Osteoblast (primary cell): ENCODE data around the gene MUC4. TPM values are rescaled to one million over a fixed set of nuclear protein-coding genes. Genes with fewer than 3 reads are reported as not detected.

Experiments used
- DNase-seq: peaks from one replicate; pipeline ENCODE4 v3.0.0; 2011; ENCODE audit warnings: low spot score, mixed read lengths; ENCODE audit not compliant: insufficient read length; ENCODE audit errors: missing footprints
- H2AFZ ChIP-seq: 2 replicates; pipeline ENCODE4 v1.6.0; 2011; ENCODE audit warnings: mild to moderate bottlenecking, low read length
- H3K27ac ChIP-seq: 2 replicates; pipeline ENCODE4 v1.5.1; 2011; ENCODE audit warnings: mild to moderate bottlenecking, low read depth, low read length, moderate library complexity
- H3K27me3 ChIP-seq: 2 replicates; pipeline ENCODE4 v1.6.0; 2012; ENCODE audit warnings: mild to moderate bottlenecking, control low read depth, inconsistent platforms, low read length, moderate library complexity; ENCODE audit not compliant: insufficient read depth
- H3K36me3 ChIP-seq: 2 replicates; pipeline ENCODE4 v1.5.1; 2011; ENCODE audit warnings: mild to moderate bottlenecking, low read length, control low read depth, moderate library complexity; ENCODE audit not compliant: insufficient read depth
- H3K4me1 ChIP-seq: 2 replicates; pipeline ENCODE4 v1.5.1; 2011; ENCODE audit warnings: mild to moderate bottlenecking, low read length, control low read depth, moderate library complexity; ENCODE audit not compliant: insufficient read depth
- H3K4me2 ChIP-seq: 2 replicates; pipeline ENCODE4 v1.6.0; 2011; ENCODE audit warnings: mild to moderate bottlenecking, low read length; ENCODE audit not compliant: insufficient read depth
- H3K4me3 ChIP-seq: fragments of 200-600 bp; sonication (generic); 3 replicates; pipeline ENCODE4 v1.5.1; 2012; ENCODE audit warnings: mild to moderate bottlenecking, low read length, inconsistent platforms; ENCODE audit not compliant: insufficient read depth
- H3K79me2 ChIP-seq: 2 replicates; pipeline ENCODE4 v1.6.0; 2012; ENCODE audit warnings: mild to moderate bottlenecking, low read length, control low read depth, inconsistent platforms; ENCODE audit not compliant: insufficient read depth
- H3K9me3 ChIP-seq: 2 replicates; pipeline ENCODE4 v1.5.1; 2011; ENCODE audit warnings: low read depth, low read length, control low read depth
- H4K20me1 ChIP-seq: 2 replicates; pipeline ENCODE4 v1.6.0; 2012; ENCODE audit warnings: mild to moderate bottlenecking, low read length, control low read depth; ENCODE audit not compliant: insufficient read depth
- total RNA-seq: library from RNA; depleted of rRNA; stranded (reverse); fragments of >200 nt; gene quantifications from 2 replicates; pipeline ENCODE4 v1.2.3, GENCODE V29; 2012
- TF ChIP-seq, protein P1 (sequence below): IDR thresholded peaks from 2 replicates; pipeline ENCODE4 v1.5.1; 2011; ENCODE audit warnings: mild to moderate bottlenecking, low read depth, low read length, moderate library complexity; ENCODE audit errors: extremely low read depth

MUC4 gene
- total RNA-seq, 1 donor: not detected

DNA sequence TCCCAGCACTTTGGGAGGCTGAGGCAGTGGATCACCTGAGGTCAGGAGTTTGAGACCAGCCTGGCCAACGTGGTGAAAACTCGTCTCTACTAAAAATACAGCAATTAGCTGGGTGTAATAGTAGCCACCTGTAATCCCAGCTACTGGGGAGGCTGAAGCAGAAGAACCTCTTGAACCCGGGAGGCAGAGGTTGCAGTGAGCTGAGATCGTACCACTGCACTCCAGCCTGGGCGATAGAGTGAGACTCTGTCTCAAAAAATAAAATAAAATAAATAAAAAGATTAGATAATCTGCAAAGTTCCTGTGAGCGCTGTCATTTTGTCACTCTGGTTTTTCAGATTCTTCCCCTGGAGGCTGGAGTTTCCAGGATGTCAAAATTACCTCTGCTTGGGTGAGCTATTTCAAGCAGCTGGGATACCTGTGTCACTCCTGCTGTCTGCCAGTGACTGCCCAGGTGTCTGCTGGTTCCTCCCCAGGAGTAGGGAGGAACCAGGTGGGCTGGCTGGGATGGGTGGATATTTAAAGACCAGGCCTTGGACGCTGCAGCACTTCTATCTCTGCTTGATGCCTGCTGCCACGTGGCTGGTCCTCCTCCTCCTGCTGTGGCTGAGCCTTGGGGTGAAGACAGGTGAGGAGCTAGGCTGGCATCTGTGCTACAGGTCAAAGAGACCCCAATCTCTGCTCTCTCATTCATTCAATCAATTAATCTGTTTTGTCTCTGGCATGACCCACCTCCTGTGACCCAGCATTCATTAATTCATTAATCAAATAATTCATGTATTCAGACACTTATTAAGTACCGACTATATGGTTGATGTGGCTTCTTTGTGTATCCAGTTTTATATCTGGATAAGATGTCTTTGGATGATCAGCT is 110.5 kb downstream of the MUC4 start:
- H3K4me2 ChIP-seq: no peak overlapping the region
- peaks cover 7% of the 10 kb centered on the region for H3K36me3 ChIP-seq
- no peaks in the 10 kb centered on the region for H3K79me2 ChIP-seq
- no peak overlapping the region for H2AFZ ChIP-seq
- H4K20me1 ChIP-seq: no peaks in the 10 kb centered on the region
- TF ChIP-seq, protein P1, sequence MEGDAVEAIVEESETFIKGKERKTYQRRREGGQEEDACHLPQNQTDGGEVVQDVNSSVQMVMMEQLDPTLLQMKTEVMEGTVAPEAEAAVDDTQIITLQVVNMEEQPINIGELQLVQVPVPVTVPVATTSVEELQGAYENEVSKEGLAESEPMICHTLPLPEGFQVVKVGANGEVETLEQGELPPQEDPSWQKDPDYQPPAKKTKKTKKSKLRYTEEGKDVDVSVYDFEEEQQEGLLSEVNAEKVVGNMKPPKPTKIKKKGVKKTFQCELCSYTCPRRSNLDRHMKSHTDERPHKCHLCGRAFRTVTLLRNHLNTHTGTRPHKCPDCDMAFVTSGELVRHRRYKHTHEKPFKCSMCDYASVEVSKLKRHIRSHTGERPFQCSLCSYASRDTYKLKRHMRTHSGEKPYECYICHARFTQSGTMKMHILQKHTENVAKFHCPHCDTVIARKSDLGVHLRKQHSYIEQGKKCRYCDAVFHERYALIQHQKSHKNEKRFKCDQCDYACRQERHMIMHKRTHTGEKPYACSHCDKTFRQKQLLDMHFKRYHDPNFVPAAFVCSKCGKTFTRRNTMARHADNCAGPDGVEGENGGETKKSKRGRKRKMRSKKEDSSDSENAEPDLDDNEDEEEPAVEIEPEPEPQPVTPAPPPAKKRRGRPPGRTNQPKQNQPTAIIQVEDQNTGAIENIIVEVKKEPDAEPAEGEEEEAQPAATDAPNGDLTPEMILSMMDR: no peak
- peaks cover 18% of the 10 kb centered on the region for H3K4me1 ChIP-seq
- no peak overlapping the region for H3K4me3 ChIP-seq
- H3K27me3 ChIP-seq: no peaks in the 10 kb centered on the region
- H3K9me3 ChIP-seq: no peaks in the 10 kb centered on the region
- H3K27ac ChIP-seq: no peak overlapping the region
- DNase-seq: no peak

DNA sequence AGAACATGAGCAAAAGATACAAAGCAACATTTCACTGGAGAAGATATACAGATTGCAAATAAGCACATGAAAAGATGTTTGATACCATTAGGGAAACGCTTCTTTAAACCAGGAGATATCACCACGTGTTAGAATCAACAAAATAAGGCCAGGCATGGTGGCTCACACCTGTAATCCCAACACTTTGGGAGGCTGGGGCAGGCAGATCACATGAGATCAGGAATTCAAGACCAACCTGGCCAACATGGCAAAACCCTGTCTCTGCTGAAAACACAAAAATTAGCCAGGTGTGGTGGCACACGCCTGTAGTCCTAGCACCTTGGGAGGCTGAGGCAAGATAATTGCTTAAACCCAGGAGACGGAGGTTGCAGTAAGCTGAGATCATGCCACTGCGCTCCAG is 111.4 kb downstream of the MUC4 start:
- Histone ChIP-seq H3K4me2 (no peak overlapping the region), H3K9me3 (no peaks in the 10 kb centered on the region), H3K27me3 (no peaks in the 10 kb centered on the region), H2AFZ (no peak overlapping the region), H3K79me2 (no peaks in the 10 kb centered on the region), H4K20me1 (no peaks in the 10 kb centered on the region), H3K36me3 (peaks cover 7% of the 10 kb centered on the region), H3K27ac (no peak overlapping the region), H3K4me1 (peaks cover 18% of the 10 kb centered on the region), H3K4me3 (no peak overlapping the region)
- TF ChIP-seq, protein P1: no peak
- DNase-seq: no peak

DNA sequence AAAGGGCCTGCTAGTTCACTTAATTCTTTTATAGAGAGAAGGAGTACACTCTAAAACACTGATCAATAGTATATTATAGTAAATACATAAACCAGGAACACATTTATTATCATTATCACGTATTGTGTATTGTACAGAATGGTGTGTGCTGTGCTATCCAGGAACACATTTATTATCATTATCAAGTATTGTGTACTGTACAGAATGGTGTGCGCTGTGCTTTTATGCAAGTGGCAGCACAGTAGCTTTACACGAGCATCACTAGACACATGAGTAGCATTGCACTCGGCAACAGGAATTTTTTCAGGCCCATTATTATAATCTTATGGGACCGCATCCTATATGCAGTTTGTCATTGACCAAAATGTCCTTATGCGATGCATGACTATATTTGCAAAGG is 111.9 kb downstream of the MUC4 start:
- H4K20me1 ChIP-seq: no peaks in the 10 kb centered on the region
- no peaks in the 10 kb centered on the region for H3K79me2 ChIP-seq
- no peak overlapping the region for H2AFZ ChIP-seq
- TF ChIP-seq, protein P1: no peak
- H3K4me3 ChIP-seq: no peak overlapping the region
- DNase-seq: no peak
- H3K4me2 ChIP-seq: no peak overlapping the region
- H3K27ac ChIP-seq: no peak overlapping the region
- H3K9me3 ChIP-seq: no peaks in the 10 kb centered on the region
- peaks cover 18% of the 10 kb centered on the region for H3K4me1 ChIP-seq
- H3K27me3 ChIP-seq: no peaks in the 10 kb centered on the region
- peaks cover 9% of the 10 kb centered on the region for H3K36me3 ChIP-seq

DNA sequence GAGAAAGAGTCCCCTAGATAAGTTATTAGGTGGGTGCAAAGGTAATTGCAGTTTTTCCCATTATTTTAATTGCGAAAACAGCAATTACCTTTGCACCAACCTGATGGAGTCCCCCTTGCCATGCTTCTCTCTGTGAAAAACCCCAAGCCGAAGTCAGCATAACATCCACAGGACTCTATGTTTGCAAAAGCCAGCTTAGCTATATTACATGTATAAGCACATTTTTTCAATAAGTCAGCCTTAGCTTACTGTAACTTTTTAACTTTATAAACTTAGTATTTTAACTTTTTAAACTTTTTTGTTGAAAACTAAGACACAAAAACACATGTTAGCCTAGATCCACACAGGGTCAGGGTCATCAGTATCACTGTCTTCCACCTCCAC is 112.3 kb downstream of the MUC4 start:
- TF ChIP-seq, protein P1: no peak
- no peak overlapping the region for H3K27ac ChIP-seq
- H3K4me3 ChIP-seq: no peak overlapping the region
- no peaks in the 10 kb centered on the region for H4K20me1 ChIP-seq
- peaks cover 14% of the 10 kb centered on the region for H3K36me3 ChIP-seq
- DNase-seq: no peak
- H3K4me2 ChIP-seq: no peak overlapping the region
- peaks cover 18% of the 10 kb centered on the region for H3K4me1 ChIP-seq
- no peaks in the 10 kb centered on the region for H3K9me3 ChIP-seq
- H3K27me3 ChIP-seq: no peaks in the 10 kb centered on the region
- H2AFZ ChIP-seq: no peak overlapping the region
- H3K79me2 ChIP-seq: no peaks in the 10 kb centered on the region
